Liver (tissue), 9 donors: ENCODE measurements around the gene ADGRG3. TPM values are rescaled to one million over a fixed set of nuclear protein-coding genes. Genes with fewer than 3 reads are reported as not detected.

Experiments
- DNase-seq: peaks from one replicate; pipeline ENCODE4 v3.0.0-alpha.2; 2017; ENCODE audit warnings: low spot score
- H3K27ac ChIP-seq, 2 donors: one replicate each; pipeline ENCODE4 v1.7.0; 2013; ENCODE audit warnings: inconsistent platforms in 2 of 2, low read length in 2 of 2, control low read depth in 1 of 2, low read depth in 1 of 2, mild to moderate bottlenecking in 1 of 2
- H3K27me3 ChIP-seq, 4 donors: one replicate each; pipeline versions ENCODE4 v1.6.1 to v1.7.0; 2013; ENCODE audit warnings: low read length in 3 of 4, inconsistent platforms in 1 of 4, mild to moderate bottlenecking in 1 of 4, moderate library complexity in 1 of 4; ENCODE audit not compliant: control insufficient read depth in 4 of 4, insufficient read depth in 4 of 4
- H3K36me3 ChIP-seq, 4 donors: one replicate each; pipeline versions ENCODE4 v1.6.1 to v1.7.0; 2013; ENCODE audit warnings: low read length in 3 of 4, mild to moderate bottlenecking in 3 of 4, low read depth in 1 of 4, moderate library complexity in 1 of 4; ENCODE audit not compliant: control insufficient read depth in 4 of 4, insufficient read depth in 3 of 4
- H3K4me1 ChIP-seq, 4 donors: one replicate each; pipeline versions ENCODE4 v1.6.1 to v1.7.0; 2013; ENCODE audit warnings: low read length in 3 of 4, mild to moderate bottlenecking in 3 of 4, moderate library complexity in 1 of 4; ENCODE audit not compliant: control insufficient read depth in 4 of 4, insufficient read depth in 4 of 4
- H3K4me3 ChIP-seq, 3 donors: one replicate each; pipeline versions ENCODE4 v1.6.1 to v1.7.0; 2013; ENCODE audit warnings: low read length in 3 of 3, control low read depth in 1 of 3, low read depth in 1 of 3, mild to moderate bottlenecking in 1 of 3
- H3K9ac ChIP-seq, 2 donors: one replicate each; pipeline ENCODE4 v1.7.0; 2013; ENCODE audit warnings: low read length in 2 of 2, mild to moderate bottlenecking in 2 of 2, moderate library complexity in 2 of 2, control low read depth in 1 of 2, low read depth in 1 of 2
- H3K9me3 ChIP-seq, 4 donors: one replicate each; pipeline versions ENCODE4 v1.6.1 to v1.7.0; 2013; ENCODE audit warnings: low read length in 3 of 4; ENCODE audit not compliant: control insufficient read depth in 4 of 4
- CTCF ChIP-seq: fragments of 150-350 bp; IDR thresholded peaks from 2 replicates; pipeline ENCODE4 v1.5.1; 2017; ENCODE audit warnings: improper control_type of control experiment, low read depth, low read length; ENCODE audit not compliant: missing input control
- FOXA1 ChIP-seq: IDR thresholded peaks from 2 replicates; pipeline ENCODE4 v1.6.1; 2016; ENCODE audit warnings: antibody characterized with exemption
- GABPA ChIP-seq, 2 donors: IDR thresholded peaks in 1 of 2; conservative IDR thresholded peaks in 1 of 2; 2 replicates each; pipeline ENCODE4 v1.6.1; 2016; ENCODE audit warnings: antibody characterized with exemption in 2 of 2, mild to moderate bottlenecking in 1 of 2, moderate library complexity in 1 of 2
- HNF4G ChIP-seq: IDR thresholded peaks from 2 replicates; pipeline ENCODE4 v1.6.1; 2016; ENCODE audit warnings: antibody characterized with exemption
- RAD21 ChIP-seq, 2 donors: IDR thresholded peaks; 2 replicates each; pipeline ENCODE4 v1.6.1; 2016; ENCODE audit warnings: antibody characterized with exemption in 2 of 2, mild to moderate bottlenecking in 2 of 2
- REST ChIP-seq: IDR thresholded peaks from 2 replicates; pipeline ENCODE4 v1.6.1; 2016; ENCODE audit warnings: antibody characterized with exemption, mild to moderate bottlenecking
- RXRA ChIP-seq, 2 donors: IDR thresholded peaks; 2 replicates each; pipeline ENCODE4 v1.6.1; 2017 to 2018; ENCODE audit warnings: antibody characterized with exemption in 2 of 2, mild to moderate bottlenecking in 1 of 2
- SP1 ChIP-seq: IDR thresholded peaks from 2 replicates; pipeline ENCODE4 v1.6.1; 2018; ENCODE audit warnings: antibody characterized with exemption, mild to moderate bottlenecking
- TAF1 ChIP-seq: conservative IDR thresholded peaks from 2 replicates; pipeline ENCODE4 v1.6.1; 2016; ENCODE audit warnings: antibody characterized with exemption, mild to moderate bottlenecking
- YY1 ChIP-seq: IDR thresholded peaks from 2 replicates; pipeline ENCODE4 v1.6.1; 2016; ENCODE audit warnings: antibody characterized with exemption, mild to moderate bottlenecking
- ZBTB33 ChIP-seq: IDR thresholded peaks from 2 replicates; pipeline ENCODE4 v1.6.1; 2016; ENCODE audit warnings: antibody characterized with exemption
- WGBS: extraction: QIAGEN DNeasy Blood & Tissue Kit; methylation state at CpG from one replicate; pipeline ENCODE4 v1.1.7; 2013; 5-methylcytosine and 5-hydroxymethylcytosine counted together
- polyA plus RNA-seq, 2 donors: library from polyadenylated mRNA; stranded (reverse) in 1 of 2; unstranded in 1 of 2; fragments of 200-250 nt in 1 of 2; fragments of >200 nt in 1 of 2; fragmentation: Nextera tagmentation in 1 of 2; extraction: Ambion mirVana in 1 of 2; gene quantifications; one replicate each; pipeline versions ENCODE4 v1.2.1 to v1.2.3, GENCODE V29; 2013 to 2015
- total RNA-seq, 2 donors: library from RNA; depleted of rRNA; stranded (reverse); fragments of >200 nt; gene quantifications; one replicate each; pipeline ENCODE4 v1.2.3, GENCODE V29; 2014
- donor health status: healthy.
- donor health status: healthy.
- donor health status: healthy.
- donor health status: healthy.
- donor health status: healthy.

The ADGRG3 gene
- total and polyA plus RNA-seq, 4 donors, result 0.52 to 3.2 (median 1.0) TPM

- H3K4me1 ChIP-seq, result peaks cover 6 to 21% (median 16%) of the 10 kb centered on the region in 4 donors
- WGBS, result 96% methylated on average over 1 of the region's 1 CpG
Measured at GRCh38 chr16:57706717-57707116, 38.6 kb downstream of the ADGRG3 start.

GRCh38 chr16:57707331-57707730 lies 39.2 kb downstream of the ADGRG3 start:
- no peaks in the 10 kb centered on the region for H3K9me3 ChIP-seq
- WGBS, result 91% methylated on average over 11 of the region's 11 CpGs
- H3K4me3 ChIP-seq, result no peak overlapping the region
- H3K9ac ChIP-seq, result no peak overlapping the region
- no peaks in the 10 kb centered on the region for H3K36me3 ChIP-seq
- no peak for TF ChIP-seq CTCF
- TF ChIP-seq RXRA (IDR thresholded peaks at IDR 0.05), result no peak
- TF ChIP-seq SP1, result no peak
- TF ChIP-seq ZBTB33, result no peak
- TF ChIP-seq REST, result no peak
- no peak overlapping the region for H3K27ac ChIP-seq
- no peak for DNase-seq
- H3K4me1 ChIP-seq, result peaks cover 6 to 19% (median 16%) of the 10 kb centered on the region in 4 donors
- no peaks in the 10 kb centered on the region for H3K27me3 ChIP-seq

More at GRCh38 chr16:57706717-57707116, 38.6 kb downstream of the ADGRG3 start:
- Histone ChIP-seq H3K36me3 (no peaks in the 10 kb centered on the region), H3K27ac (no peak overlapping the region), H3K9ac (no peak overlapping the region), H3K4me3 (no peak overlapping the region), H3K9me3 (no peaks in the 10 kb centered on the region), H3K27me3 (no peaks in the 10 kb centered on the region)
- TF ChIP-seq ZBTB33, result no peak
- no peak for TF ChIP-seq FOXA1
- TF ChIP-seq YY1, result no peak
- TF ChIP-seq TAF1, result no peak
- TF ChIP-seq GABPA (IDR thresholded peaks at IDR 0.05 in 1 of 2, conservative IDR thresholded peaks at IDR 0.05 in 1 of 2), result no peak
- no peak for TF ChIP-seq HNF4G
- no peak for TF ChIP-seq RXRA (IDR thresholded peaks at IDR 0.05)
- no peak for TF ChIP-seq RAD21 (IDR thresholded peaks at IDR 0.05)
- no peak for DNase-seq
